DLD1 (cell line): ENCODE measurements around the gene GALNT2.

Experiments used
- in situ Hi-C: cut with HindIII; loops from 2 replicates; pipeline ENCODE4 v1.10.0; 2017; ENCODE audit warnings: low sequenced_read_pairs

Gene GALNT2

DNA sequence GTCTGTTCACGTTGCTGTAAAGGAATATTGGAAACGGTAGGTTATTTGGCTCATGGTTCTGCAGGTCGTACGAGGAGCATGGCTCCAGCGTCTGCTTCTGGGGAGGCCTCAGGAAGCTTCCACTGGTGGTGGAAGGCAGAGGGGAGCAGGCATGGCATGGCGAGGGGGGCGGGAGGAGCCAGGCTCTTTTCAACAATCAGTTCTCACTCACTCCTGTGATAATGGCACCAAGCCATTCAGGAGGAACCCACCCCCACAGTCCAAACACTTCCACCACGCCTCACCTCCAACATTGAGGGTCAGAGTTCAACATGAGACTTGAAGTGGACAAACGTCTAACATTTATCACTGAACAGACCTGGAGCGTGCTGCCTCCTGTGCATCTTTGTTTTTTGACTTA, 217.9 kb downstream of the GALNT2 start:
- in situ Hi-C loops = no loop called here

DNA sequence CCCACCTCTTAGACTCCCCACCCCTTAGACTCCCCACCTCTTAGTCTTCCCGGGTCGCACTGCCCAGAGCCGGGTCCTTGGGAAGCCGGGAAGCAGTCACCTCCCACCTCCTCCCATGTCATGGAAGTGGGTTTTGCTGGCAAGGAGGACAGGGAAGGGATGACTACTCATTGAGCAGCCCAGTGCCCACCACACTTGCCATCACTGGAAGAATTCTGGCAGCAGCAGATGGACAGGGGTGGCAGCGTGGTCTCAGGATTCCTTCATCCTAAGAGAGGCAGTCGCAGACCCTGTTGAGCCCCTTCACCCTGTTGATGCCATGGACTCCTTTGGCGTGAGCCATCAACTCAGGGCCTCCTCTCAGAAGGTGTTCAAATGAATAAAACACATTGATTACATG, 218.3 kb downstream of the GALNT2 start:
- in situ Hi-C loops = no loop called here

- in situ Hi-C loops = no loop called here
These were observed 219.3 kb downstream of the GALNT2 start for GRCh38 chr1:230286166-230286889.

GRCh38 chr1:230286890-230287269, 219.8 kb downstream of the GALNT2 start:
- in situ Hi-C loops = no loop called here

DNA sequence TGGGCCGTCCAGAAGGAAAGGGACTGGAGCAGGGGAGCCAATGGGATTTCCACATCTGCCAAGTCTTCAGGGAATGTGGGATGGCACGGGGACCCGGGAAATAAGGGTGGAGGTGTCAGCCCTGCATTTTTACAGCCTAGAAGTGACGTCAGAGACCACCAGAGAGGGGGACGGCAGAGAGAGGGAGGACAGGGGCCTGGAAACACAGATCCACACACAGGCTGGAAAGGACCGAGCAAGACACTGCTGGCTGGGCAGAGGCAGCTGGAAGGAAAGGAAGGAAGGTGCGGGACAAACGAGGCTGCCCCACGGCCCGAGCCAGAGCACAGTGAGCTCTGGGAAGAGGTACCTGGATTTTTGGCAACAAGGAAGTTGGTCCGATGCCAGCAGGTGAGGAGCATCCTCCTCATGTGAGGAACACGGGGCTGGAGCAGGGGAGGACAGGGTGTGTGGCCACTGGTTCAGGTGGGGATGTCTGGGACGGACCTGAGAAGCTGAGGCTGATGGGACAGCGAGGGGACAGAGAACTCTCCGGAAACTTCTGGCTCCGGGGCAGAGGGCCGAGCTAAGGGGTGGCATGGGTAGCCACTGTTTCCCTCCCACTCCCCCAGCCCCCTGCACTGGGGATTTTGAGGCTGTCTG, 220.8 kb downstream of the GALNT2 start:
- in situ Hi-C loops = no loop called here

DNA sequence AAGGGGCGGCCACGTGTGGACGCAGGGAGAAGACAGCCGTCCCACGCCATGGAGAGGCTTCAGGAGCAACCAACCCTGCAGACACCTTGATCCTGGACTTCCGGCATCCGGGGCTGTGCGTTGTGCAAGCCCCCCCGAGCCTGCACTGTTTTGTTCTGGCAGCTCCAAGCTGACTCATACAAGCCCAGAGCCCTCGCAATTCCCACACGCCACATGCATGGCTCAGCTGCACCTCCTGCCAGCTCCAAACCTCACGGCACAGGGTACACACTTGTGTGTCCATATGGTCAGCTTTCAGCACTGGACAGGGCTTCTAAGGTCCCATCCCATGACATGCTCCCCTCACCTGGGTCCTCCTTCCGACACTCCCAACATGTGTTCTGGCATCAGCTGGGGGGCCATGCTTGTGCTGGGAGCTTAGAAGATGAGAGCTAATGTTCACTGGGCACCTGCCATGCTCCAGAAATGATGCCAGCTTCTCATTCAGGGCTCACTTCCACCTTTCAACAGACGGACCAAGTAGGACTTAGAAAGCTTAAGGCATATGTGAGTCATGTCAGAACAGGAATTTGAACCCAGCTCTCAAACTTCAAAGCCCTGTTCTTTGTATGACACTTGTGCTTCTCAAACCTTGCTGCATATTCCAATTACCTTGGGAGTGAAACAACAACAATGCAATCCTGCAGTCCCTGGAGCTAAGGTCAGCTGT, 221.8 kb downstream of the GALNT2 start:
- in situ Hi-C loops = no loop called here

DNA sequence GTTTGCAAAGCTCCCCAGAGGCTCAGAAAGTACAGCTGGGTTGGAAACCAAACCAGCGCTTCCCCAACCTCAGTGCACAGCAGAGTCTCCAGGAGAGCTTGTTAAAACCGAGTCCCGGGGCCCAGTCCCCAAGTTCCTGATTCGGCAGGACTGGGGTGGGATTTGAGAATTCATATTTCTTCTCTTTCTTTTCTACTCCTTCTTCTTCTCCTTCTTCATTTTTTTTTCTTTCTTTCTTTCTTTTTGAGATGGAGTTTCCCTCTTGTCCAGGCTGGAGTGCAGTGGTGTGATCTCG, 222.3 kb downstream of the GALNT2 start:
- in situ Hi-C loops = no loop called here

- in situ Hi-C loops = no loop called here
These were observed 224.9 kb downstream of the GALNT2 start for GRCh38 chr1:230291731-230292620.

DNA sequence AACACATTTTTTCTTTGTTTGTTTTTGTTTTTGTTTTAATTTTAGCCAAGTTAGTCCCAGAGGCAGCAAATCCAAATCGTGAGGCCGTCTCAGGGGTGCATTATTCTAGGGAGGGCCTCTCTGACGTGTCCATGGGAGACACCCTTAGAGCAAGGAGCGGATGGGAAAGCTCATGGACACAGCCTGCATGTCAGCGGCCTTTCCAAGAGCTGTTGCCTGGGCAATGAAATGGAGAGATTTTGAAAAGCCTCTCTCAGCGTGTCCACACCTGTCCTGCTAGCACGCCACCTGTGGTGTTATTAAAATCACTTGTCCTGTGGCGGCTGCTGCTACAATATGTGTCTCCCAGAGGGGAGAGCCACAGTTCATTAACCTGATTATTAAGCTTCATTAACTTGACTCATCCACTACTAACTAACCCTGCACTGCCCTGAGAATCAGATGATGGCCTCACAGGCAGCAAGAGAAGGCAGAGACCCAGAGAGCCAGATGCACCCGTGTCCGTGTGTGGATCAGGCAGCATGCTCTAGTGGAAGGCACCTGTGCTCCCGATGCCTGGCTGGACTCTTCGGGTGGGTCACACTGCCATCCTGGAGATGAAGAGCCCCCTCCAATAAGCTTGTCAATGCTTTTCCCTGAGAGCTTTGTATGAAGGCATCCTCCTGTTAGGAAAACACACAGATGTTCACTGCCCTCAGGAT, 225.8 kb downstream of the GALNT2 start:
- in situ Hi-C loops = no loop called here

GRCh38 chr1:230293390-230293700, 226.3 kb downstream of the GALNT2 start:
- in situ Hi-C loops = no loop called here

GRCh38 chr1:230295367-230295766, 228.3 kb downstream of the GALNT2 start:
- in situ Hi-C loops = no loop called here

- in situ Hi-C loops = no loop called here
These were observed 232.4 kb downstream of the GALNT2 start for GRCh38 chr1:230299191-230300006.

- in situ Hi-C loops = no loop called here
These were observed 233.6 kb downstream of the GALNT2 start for GRCh38 chr1:230300322-230301301.

DNA sequence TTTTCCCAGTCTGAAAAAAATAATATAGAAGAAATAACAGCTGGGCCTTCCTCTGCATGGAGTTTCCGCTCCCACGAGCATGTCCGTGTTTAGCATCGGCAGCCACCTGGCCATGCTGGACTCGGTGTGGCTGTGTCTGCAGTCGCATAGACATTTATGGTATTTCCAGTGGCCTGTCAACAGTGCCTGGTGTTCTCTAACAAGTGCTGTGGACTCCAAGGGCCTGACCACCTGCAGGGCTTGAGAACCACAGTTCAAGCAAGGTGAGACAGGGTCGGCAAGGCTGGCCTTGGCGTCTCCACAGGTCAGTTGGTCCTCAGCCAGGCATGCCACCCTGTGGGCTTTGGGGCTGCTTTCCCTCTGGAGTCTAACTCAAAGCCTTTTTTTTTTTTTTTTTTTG, 234.3 kb downstream of the GALNT2 start:
- in situ Hi-C loops = no loop called here

GRCh38 chr1:230301822-230302221, 234.8 kb downstream of the GALNT2 start:
- in situ Hi-C loops = no loop called here

- in situ Hi-C loops = no loop called here
These were observed 236.0 kb downstream of the GALNT2 start for GRCh38 chr1:230303069-230303468.

GRCh38 chr1:230303822-230304221, 236.8 kb downstream of the GALNT2 start:
- in situ Hi-C loops = no loop called here

- in situ Hi-C loops = no loop called here
These were observed 239.1 kb downstream of the GALNT2 start for GRCh38 chr1:230306169-230306568.

- in situ Hi-C loops = no loop called here
These were observed 240.2 kb downstream of the GALNT2 start for GRCh38 chr1:230307213-230307612.
